ENCODE measurements around the gene MAP4K1. TPM values are rescaled to one million over a fixed set of nuclear protein-coding genes. Genes with fewer than 3 reads are reported as not detected.

The MAP4K1 gene
- total and polyA plus RNA-seq, 2 of the 13 experiments (the other 11 are each of a cell fraction or from before 2014, with no cell fraction given): 0.24 to 0.89 TPM

- TF ChIP-seq ZNF318 (CRISPR knock-in tag; IDR thresholded peaks at IDR 0.05) (no peak), LCORL (IDR thresholded peaks at IDR 0.05) (no peak), LCORL (CRISPR knock-in tag; IDR thresholded peaks at IDR 0.05) (no peak), ZNF317 (CRISPR knock-in tag; IDR thresholded peaks at IDR 0.05) (no peak), TEF (CRISPR knock-in tag; IDR thresholded peaks at IDR 0.05) (no peak), NFRKB (IDR thresholded peaks at IDR 0.05) (no peak), ARHGAP35 (CRISPR knock-in tag; IDR thresholded peaks at IDR 0.05; ENCODE audit: borderline replicate concordance) (no peak), GATAD1 (CRISPR knock-in tag; IDR thresholded peaks at IDR 0.05) (peak; percentile 99), IKZF1 (IDR thresholded peaks at IDR 0.05) (no peak), ZSCAN5A (CRISPR knock-in tag; IDR thresholded peaks at IDR 0.05; ENCODE audit: borderline replicate concordance) (no peak), ZNF75D (CRISPR knock-in tag; IDR thresholded peaks at IDR 0.05; ENCODE audit: borderline replicate concordance) (no peak), BCL3 (CRISPR knock-in tag; IDR thresholded peaks at IDR 0.05) (no peak), ZNF260 (CRISPR knock-in tag; IDR thresholded peaks at IDR 0.05; ENCODE audit: borderline replicate concordance, low read depth) (no peak)
Observed at GRCh38 chr19:38618590-38619360, 1.0 kb upstream of the MAP4K1 start, which contains the start of gene EIF3K (continued).

Measured in HepG2 (cell line).